Activated CD8-positive, alpha-beta memory T cell treated with anti-CD3 and anti-CD28 coated beads for 24 hours (primary cell): ENCODE measurements around the gene PPP1R18.
"Not testable (repeated sequence)": the region's sequence is repeated elsewhere in the genome, so short reads cannot be mapped to it uniquely, and the experiment has no call there.

Source experiments
- DNase-seq: peaks from one replicate; pipeline ENCODE4 v3.0.0-alpha.2; 2020

The PPP1R18 gene

DNA sequence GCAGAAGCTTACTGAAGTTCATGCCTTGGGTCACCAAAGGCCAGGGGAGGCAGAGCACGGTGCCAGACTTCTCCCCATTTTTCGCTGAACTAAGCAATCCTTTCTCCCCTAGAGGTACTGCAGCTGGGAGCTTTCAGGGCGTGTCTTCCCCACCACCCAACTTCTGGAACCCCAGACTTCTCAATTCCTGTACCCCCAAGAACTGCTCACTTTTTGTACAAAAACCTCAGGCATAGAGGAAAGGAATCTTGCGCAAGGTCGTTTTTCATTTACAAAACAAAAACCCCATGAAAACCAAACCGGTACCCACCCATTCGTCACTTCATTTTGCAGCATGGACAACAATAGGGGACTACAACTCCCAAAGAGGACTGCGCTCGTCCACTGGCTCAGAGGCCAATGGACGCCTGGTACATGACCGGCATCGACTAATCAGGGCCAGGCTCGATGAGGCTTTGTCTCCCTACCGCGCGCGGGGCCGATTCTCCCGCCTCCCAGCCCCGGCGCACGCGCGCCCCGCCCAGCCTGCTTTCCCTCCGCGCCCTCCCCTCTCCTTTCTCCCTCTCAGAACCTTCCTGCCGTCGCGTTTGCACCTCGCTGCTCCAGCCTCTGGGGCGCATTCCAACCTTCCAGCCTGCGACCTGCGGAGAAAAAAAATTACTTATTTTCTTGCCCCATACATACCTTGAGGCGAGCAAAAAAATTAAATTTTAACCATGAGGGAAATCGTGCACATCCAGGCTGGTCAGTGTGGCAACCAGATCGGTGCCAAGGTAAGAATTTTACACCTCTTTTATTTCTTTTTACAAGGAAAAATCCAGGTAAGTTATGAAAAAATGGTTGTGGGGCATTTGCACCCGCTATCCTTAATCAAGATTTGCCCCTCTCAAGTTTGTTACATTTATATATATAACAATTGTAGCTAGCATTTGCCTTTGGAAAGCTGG is 33.6 kb upstream of the PPP1R18 start, which contains the start of gene TUBB:
Gene TUBB, plus strand, starts transcription at position 562 of the 947 bp plus-strand sequence. Its CDS starts 155 bp downstream, at position 717.
- DNase-seq: peak; percentile 97

DNA sequence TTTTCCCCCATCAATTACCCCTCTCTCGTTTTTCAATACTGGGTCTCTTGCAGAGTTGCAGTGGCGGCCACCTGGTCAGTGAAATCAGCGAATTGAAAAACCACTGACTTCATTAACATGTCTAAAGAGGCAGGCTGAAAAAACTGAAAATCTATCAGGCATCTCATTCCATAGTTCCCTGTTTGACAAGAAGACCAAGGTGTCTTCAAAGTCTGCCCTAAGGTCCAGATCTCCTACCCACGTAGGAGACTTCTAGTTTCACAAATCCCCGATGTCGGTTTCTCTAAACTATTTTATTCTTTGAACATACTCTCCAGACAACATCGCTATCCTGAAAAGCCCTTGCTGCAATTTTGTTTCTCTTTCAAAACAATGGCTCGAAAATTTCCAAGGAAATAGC is 32.9 kb upstream of the PPP1R18 start:
- DNase-seq: no peak

DNA sequence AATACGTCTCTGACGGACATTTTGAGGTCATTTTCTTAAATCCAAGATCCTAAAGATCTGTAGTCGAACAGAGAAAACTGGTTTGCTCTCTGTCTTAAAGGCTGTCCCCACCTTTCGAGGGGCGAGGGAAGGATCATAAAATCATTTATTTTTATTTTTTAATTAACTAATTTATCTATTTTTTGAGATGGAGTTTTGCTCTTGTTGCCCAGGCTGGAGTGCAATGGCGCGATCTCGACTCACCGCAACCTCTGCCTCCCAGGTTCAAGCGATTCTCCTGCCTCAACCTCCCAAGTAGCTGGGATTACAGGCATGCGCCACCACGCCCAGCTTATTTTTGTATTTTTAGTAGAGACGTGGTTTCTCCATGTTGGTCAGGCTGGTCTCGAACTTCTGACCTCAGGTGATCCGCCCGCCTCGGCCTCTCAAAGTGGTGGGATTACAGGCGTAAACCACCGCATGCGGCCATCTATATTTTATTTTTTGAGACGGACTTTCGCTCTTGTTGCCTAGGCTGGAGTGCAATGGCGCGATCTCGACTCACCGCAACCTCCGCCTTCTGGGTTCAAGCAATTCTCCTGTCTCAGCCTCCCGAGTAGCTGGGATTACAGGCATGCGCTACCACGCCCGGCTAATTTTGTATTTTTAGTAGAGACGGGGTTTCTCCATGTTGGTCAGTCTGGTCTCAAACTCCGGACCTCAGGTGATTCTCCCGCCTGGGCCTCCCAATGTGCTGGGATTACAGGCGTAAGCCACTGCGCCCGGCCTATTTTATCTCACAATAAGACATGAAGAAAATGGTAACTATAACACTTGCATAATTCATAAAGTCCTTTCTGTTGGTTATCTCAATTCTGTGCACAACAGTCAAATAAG is 31.6 kb upstream of the PPP1R18 start:
- not testable (repeated sequence) for DNase-seq

DNA sequence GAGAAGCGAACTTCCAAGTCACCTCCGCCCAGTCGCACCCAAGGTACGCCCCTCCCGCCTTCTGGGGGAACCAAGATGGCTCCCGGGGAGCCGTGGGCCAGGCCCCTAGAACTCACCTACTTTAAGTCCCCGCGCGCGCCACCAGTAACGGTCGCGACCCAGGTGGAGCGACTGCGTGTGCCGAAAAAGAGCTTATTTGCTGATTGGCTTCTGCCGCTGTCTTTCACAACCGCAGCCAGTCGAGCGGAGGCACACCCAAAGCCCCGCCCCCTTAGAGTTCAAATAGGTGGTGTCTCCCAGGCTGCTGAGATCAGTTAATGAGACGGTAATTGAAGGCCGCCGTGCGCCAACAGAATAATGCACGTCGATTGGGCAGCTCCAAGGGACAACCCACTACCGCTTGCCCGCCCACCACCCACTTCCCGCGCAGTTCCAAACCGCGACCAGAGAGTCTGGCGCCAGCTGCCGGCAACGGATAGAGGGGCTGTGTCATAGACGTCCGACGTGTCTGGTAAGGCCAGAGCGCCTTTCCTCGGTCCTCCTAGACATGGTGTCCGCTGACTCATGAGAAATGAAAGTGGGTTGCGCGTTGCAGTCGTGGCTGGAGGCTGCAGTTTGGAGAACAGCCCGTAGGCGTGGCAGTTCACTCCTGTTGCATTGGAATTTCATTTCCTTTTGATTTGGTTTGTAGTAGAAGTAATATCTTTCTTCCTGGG is 30.8 kb upstream of the PPP1R18 start, which contains the start of gene MDC1:
Gene MDC1, minus strand, starts transcription at position 153 of the 716 bp plus-strand sequence. CDS start 2,106 bp downstream, outside the sequence.
- DNase-seq: peak; percentile 97

DNA sequence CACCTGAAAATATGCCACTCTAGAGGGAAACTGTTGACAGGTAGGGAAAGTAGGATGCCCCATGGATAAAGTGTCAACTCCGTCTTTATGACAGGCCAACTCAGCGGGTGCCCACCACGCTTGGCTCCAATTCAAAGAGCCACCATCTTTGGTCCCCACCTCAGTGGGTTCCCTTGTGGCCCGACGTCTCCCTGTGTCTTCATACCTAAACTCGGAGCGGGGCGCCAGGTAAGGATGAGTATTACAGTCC is 30.4 kb upstream of the PPP1R18 start:
- no peak for DNase-seq

DNA sequence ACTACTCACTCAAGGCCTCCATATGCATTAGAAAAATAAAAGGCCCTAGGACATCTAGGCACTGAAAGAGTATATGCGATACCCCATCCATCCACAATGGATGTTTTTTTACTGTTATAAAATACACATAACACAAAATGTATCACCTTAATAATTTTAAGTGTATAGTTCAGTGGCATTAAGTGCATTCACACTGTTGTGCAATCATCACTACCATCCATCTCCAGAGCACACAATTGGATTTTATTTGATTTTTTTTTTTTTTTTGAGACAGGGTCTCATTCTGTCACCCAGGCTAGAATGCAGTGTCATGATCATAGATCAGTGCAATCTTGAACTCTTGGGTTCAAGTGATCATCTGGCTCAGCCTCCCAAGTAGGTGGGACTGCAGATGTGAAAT is 27.8 kb upstream of the PPP1R18 start:
- no peak for DNase-seq

DNA sequence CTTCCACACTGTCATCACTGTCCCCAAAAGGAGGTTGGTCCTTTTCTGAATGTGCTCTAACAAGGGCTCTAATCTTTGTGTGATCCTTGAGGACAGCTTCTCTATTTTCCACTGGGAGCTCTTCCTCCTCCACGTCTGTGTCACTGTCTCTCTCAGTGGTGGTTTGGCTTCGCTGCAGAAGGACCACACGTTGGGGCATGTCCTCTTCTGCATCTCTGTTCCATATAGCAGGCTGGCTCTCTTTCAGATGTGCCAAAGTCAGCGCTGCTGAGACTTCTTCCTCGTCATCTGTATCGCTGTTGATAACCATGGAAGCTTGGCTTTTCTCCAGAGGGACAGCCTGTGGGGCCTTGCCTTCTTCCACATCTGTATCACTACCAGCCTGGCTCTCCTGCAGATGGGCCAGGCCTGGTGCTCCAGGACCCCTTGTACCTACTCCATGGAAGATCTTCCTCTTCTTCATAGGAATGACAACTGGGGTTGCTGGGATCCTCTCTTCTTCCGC is 26.0 kb upstream of the PPP1R18 start:
- no peak for DNase-seq

DNA sequence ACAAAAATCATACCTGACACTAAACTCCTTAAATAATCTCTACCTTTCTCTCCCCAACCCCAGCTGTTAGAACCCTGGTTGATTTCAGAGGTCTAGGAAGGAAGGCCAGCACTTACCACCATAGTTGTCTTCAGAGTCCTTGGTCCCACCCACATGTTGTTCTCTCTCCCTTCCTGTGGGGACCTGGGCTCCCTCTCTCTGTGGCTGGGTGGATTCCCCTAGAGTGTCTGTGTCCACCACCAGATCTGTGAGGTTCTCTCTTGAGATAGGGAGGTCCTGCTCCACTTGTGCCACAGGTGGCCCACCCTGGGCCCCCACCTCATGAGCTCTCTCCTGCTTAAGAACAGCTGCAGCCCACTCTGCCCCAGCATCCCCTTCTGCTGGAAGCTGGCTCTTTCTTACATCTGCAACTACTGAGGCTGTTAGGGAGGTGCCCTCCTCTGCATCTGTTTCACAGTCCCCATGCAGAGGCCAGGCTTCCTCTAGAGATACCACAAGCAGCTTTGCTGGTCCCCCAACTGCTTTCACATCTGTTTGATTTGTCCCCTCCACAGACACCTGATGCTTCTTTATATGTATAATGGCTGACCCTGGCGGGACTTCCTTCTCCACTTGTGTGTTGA is 25.4 kb upstream of the PPP1R18 start:
- DNase-seq: no peak

DNA sequence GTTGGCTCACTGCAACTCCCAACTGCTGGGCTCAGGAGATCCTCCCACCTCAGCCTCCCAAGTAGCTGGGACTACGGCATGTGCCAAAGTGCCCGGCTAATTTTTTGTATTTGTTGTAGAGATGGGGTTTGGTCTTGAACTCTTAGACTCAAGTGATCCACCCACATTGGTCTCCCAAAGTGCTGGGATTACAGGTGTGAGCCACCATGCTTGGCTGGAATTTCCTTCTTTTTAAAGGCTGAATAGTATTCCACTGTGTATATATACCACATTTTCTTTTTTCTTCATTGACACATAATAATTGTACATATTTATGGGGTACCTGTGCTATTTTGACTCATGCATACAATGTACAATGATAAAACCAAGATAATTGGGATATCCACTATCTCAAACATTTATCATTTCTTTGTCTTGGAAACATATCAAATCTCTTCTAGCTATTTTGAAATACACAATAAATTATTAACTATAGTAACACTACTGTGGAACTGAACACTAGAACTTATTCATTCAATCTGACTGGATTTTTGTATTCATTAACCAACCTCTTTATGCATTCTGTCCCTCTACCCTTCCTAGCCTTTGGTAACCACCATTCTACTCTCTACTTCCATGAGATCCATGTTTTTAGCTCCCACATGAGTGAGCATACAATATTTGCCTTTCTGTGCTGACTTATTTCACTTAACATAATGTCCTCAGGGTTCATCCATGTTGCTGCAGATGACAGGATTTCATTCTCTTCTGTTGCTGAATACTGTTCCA is 22.8 kb upstream of the PPP1R18 start:
- no peak for DNase-seq

DNA sequence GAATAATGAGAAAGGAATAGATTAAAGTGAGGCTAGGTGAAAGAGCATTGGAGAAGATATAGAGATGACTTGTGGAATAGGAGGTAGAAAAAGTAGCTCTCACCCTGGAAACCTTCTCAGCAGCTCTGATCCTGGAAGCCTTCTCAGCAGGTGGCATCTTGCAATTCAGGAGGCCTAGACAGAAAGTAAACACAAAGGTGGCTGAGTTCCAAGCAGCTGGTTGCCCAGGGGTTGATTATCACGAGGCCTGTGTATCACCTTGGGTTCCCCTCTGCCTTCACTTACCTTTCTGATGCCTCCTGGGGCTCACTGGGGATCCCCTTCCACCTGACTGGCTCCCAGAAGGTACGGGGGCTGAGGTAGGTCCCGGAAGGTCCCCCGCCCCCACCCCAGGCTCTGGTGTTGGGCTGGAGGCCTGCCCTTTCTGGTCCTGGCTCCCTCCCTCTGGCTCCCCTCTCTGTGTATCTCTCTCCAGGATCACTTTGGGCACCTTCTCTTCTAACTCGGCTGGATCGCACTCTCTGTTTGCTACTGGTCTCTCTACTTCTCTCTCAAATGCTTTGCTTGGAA is 20.9 kb upstream of the PPP1R18 start:
- no peak for DNase-seq

DNA sequence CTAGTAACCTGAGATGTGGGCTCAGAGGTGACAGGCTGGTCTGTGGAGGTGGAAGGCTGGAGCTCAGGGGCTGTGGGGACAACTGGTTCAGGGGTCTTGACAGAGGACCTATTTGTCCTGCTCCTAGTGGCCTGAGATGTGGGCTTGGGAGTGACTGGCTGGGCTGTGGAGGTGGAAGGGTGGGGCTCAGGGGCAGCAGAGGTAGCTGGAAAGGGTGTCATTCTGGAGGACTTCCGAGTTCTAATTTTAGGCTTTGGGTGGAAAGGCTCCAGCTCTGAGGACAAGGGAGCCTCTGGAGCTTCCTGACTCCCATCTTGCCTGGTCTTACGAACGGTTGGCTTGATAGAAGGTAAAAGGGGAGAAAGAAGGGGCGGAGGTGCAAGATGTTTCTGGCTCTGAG is 19.2 kb upstream of the PPP1R18 start:
- DNase-seq: no peak

DNA sequence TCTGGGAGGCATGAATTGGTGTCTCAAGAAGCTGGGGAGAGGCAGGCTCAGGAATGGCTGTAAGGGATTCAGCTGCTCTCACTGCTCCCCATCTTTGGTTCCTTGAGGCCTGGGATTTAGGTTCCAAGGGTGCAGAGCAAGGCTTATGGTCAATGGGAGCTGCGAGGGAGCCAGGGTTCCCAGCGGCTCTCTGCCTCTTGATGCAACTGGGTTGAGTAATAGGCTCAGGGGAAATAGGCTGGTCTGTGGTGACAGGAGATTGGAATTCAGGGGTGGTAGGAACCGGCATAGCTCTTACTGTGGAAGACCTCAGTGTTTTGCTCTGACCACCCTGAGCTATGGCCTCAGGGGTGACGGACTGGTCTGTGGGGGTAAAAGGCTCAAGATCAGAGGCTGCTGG is 17.4 kb upstream of the PPP1R18 start:
- DNase-seq: no peak

DNA sequence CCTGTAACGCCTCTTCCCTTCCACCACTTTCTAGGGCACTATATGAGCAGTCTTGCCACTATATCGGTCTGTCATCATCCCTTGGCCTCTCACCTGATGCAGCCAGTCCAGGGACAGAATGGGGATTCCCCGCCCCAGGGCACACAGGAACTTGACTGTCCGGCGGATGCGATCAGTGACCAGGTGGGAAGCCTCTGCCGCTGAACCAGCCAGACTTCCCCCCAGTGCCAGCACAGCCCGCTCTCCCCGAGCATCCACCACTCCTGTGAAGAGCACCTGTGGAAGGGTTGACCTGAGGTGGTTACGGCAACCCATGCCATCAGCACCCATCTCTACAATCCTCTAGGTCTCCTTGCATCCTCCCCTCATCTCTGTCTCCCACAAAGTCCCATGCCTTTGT is 16.6 kb upstream of the PPP1R18 start:
- DNase-seq: no peak

DNA sequence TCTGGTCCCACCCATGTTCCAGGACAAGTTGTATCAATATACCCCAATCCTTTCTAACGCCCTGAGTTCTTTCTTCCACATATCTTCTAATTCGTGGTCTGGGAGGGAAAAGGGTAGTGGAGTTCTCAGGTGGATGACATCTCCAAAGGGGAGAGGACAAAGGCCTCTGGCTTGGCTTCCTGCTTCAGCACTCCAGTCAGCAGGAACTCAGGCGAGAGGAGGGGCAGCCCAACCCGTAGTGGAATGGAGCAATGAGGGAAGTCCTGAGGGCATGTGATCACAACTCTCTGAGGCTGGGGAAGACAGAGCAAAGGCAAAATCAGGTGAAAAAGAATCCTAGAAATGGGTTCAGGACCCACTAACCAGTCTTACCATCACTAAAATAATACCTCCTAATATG is 13.9 kb upstream of the PPP1R18 start:
- DNase-seq: no peak

DNA sequence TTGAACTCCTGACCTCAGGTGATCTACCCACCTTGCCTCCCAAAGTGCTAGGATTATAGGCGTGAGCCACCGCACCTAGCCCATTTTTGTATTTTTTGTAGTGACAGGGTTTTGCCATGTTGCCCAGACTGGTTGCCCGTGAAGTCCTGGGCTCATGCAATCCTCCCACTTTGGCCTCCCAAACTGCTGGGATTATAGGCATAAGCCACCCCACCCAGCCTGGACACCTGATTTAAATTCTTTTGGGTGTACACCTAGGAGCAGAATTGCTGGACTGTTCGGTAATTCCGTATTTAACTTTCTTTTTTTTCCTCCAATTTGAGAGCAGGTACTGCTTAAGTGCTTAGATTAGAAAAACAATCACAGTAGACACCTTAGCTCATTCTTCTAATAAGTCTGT is 10.0 kb upstream of the PPP1R18 start:
- DNase-seq: no peak

DNA sequence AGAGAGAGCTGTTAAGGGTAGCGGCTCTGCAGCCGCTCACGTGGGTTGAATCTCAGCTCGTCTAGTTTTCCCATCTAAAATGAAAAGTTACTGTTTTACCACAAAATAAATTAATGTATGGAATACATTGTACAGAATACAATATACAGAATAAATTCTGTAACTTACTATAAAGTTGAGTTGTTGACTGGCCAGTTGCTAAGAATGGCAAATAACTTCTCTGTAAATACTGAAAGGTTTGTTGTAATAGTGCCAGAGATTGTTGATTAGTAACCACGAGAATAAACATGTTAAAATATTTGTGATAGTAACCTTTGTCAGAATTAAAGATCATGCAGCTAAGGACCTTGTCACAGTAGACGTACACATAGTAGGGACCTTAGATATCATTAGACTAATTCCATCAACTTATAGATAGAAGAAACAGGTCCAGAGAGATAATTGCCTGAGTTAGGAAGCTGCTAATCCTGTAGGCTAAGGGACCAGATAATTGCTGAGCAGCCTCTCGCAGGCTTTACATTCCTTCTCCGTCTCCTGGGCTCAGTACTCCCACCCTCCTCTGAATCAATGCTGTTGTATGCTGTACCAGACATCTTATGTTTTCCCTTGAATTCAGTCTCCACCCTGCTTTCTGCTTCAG is 4.9 kb upstream of the PPP1R18 start:
- DNase-seq: no peak

DNA sequence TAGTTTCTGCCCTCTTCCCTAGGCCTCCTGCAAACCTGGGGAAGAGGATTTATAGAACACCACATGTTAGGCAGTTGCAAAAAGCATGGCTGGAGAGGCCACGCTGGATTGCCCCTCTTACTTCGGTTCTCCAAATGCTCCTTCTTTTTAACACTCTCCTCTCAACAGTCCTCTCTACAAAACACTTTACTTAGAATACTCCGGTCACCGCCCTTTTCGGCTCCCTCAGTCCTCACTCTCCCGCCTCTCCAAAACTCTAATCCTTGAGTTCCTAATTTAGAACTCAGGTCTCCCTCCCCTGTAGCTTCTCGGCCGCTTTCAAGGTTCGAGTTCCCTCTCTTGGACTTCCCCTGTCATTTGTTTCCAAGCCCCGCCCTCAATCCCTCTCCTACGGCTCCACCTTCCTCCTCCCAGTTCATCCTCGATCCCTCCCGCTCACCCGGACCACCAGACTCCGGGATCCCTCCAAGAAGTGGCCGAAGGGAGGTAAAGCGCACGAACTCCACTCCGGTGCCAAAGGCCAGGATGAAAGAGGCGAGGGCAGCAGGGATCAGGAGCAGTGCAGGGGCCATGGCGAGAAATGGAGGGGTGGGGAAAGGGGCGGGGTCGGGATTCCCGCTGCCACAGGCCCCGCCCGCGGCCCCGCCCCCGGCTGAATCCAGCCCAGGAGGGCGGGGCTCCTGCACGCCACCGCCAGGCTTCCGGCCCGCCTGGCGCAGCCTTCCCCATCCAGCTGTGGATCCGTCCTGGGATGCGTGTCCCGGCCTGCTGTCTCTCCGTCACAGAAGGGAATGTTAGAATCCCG is 4.2 kb upstream of the PPP1R18 start, which contains the start of gene NRM:
Gene NRM, minus strand, starts transcription at position 582 of the 805 bp plus-strand sequence. Its CDS starts 10 bp downstream, at position 572.
- peak; percentile 93 for DNase-seq

DNA sequence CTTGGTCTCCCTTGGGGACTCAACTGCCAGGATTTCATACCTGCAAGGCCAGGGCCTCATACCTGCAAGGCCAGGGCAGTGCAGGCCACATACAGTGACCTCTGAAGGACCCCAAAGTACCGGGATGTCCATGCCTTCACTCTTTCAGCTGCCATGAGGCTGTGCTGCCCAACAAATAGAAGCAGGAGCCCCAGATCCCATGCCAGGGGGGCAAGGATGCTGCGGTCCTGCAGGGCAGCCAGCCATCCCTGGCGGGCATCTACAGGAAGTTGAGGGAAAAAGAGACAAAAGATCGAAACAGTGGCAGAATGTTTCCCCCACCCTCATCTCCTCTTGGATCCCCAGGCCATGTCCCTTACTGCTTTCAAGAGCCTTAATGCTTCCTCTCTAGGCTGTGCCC is 3.5 kb upstream of the PPP1R18 start:
- DNase-seq: no peak

DNA sequence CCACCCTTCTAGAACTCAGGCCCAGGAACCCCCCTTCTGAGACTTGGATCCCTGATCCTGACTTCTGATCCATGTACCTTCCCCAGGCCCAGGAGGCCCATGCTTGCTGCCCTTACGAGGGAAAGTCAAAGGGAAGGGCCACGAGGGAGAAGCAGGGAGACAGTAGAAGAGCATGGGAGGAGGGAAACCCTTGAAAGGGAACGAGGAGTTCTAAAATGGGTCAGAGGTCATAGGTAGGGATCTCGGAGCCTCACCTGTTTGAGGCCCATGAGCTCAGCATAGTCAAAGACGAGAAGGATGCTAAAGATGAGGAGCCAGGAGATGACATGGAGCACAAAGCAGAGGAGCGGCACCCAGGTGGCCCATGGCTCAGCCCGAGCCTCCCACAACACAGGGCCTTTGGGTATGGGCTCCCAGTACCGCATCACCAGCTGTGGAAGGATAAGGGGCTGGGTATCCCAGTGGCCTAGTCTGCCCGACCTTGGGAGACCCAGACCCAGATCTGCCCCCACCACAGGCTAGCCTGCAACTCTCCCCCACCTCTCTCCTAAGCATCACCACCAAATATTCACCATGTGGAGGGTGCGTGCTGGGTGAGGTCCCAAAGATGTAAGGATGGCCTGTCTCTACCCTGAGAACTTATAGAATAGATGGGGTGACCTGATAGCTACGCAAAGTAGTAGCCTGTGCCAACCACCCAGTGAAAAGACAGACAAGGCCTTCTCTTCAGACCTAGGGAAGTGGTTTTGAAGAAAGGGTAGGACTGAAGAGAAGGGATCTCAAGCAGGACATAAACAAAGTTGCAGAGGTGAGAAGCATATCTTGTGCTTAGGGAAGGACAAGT is 2.8 kb upstream of the PPP1R18 start:
- no peak for DNase-seq
